MM.1S (cell line): ENCODE data around the gene CCDC159.
"Not testable (repeated sequence)": the region's sequence is repeated elsewhere in the genome, so short reads cannot be mapped to it uniquely, and the experiment has no call there.

Source experiments
- DNase-seq: peaks from one replicate; pipeline ENCODE4 v3.0.0-alpha.2; 2015
- H2AFZ ChIP-seq: fragments of 300-600 bp; sonication (generic); 2 replicates; pipeline ENCODE4 v1.6.0; 2016; ENCODE audit warnings: antibody characterized with exemption, low read length
- H3F3A ChIP-seq: fragments of 300-600 bp; sonication (generic); 2 replicates; pipeline ENCODE4 v1.6.1; 2016; ENCODE audit warnings: mild to moderate bottlenecking, antibody characterized with exemption, low read length, moderate library complexity, mixed read lengths; ENCODE audit not compliant: insufficient read depth
- H3K27ac ChIP-seq: fragments of 300-600 bp; sonication (generic); 2 replicates; pipeline ENCODE4 v1.5.1; 2016; ENCODE audit warnings: mild to moderate bottlenecking, low read length
- H3K27me3 ChIP-seq: fragments of 300-600 bp; sonication (generic); replicated peaks from 2 replicates; pipeline ENCODE4 v1.6.0; 2016; ENCODE audit warnings: low read length; ENCODE audit not compliant: insufficient read depth
- H3K36me3 ChIP-seq: fragments of 300-600 bp; sonication (generic); replicated peaks from 2 replicates; pipeline ENCODE4 v1.6.1; 2016; ENCODE audit warnings: mild to moderate bottlenecking, low read length, mixed read lengths; ENCODE audit not compliant: insufficient read depth
- H3K4me1 ChIP-seq: fragments of 300-600 bp; sonication (generic); 2 replicates; pipeline ENCODE4 v1.6.1; 2016; ENCODE audit warnings: low read length, mixed read lengths
- H3K4me2 ChIP-seq: fragments of 300-600 bp; sonication (generic); 2 replicates; pipeline ENCODE4 v1.6.0; 2016; ENCODE audit warnings: low read depth, low read length
- H3K4me3 ChIP-seq: fragments of 300-600 bp; sonication (generic); 2 replicates; pipeline ENCODE4 v1.5.1; 2016; ENCODE audit warnings: low read length, mixed read lengths
- H3K79me2 ChIP-seq: fragments of 300-600 bp; sonication (generic); 2 replicates; pipeline ENCODE4 v1.6.1; 2016; ENCODE audit warnings: mixed run types, low read length, mixed read lengths
- H3K9ac ChIP-seq: fragments of 300-600 bp; sonication (generic); 2 replicates; pipeline ENCODE4 v1.6.1; 2016; ENCODE audit warnings: low read length, mixed read lengths
- H3K9me2 ChIP-seq: fragments of 300-600 bp; sonication (generic); replicated peaks from 2 replicates; pipeline ENCODE4 v1.6.1; 2016; ENCODE audit warnings: mild to moderate bottlenecking, low read length, mixed read lengths; ENCODE audit not compliant: insufficient read depth
- H3K9me3 ChIP-seq: fragments of 300-600 bp; sonication (generic); replicated peaks from 2 replicates; pipeline ENCODE4 v1.6.1; 2016; ENCODE audit warnings: mild to moderate bottlenecking, low read length, mixed read lengths; ENCODE audit not compliant: insufficient read depth
- H4K20me1 ChIP-seq: fragments of 300-600 bp; sonication (generic); 2 replicates; pipeline ENCODE4 v1.6.1; 2016; ENCODE audit warnings: mild to moderate bottlenecking, low read length, moderate library complexity, mixed read lengths; ENCODE audit not compliant: insufficient read depth
- EZH2 ChIP-seq: fragments of 300-600 bp; sonication (generic); optimal IDR thresholded peaks from 2 replicates; pipeline ENCODE3; 2017; ENCODE audit warnings: low read depth, mild to moderate bottlenecking, antibody characterized with exemption, low read length, mixed read lengths
- EZH2phosphoT487 ChIP-seq: fragments of 300-600 bp; sonication (generic); IDR thresholded peaks from 2 replicates; pipeline ENCODE4 v1.6.1; 2018; ENCODE audit warnings: antibody characterized with exemption, low read length
- TF ChIP-seq, protein P1 (sequence below): fragments of 300-600 bp; sonication (generic); IDR thresholded peaks from 2 replicates; pipeline ENCODE4 v1.5.1; 2016; ENCODE audit warnings: antibody characterized with exemption, low read length, mixed read lengths

The CCDC159 gene

DNA sequence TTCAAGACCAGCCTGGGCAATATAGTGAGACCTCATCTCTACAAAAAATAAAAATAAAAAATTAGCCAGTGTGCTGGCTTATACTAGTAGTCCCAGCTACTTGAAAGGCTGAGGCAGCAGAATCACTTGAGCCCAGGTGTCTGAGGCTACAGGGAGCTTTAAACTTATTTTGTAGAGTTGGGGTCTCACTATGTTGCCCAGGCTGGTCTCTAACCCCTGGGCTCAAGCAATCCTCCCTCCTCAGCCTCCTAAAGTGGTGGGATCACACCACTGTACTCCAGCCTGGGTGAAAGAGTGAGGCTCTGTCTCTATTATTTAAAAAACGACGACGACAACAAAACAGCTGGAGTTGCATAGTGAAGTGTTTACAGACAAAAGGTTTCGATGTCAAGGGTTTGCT lies 14.8 kb upstream of the CCDC159 start:
- H3K9ac ChIP-seq = no peak overlapping the region
- no peaks in the 10 kb centered on the region for H3F3A ChIP-seq
- no peaks in the 10 kb centered on the region for H4K20me1 ChIP-seq
- H3K4me1 ChIP-seq = no peaks in the 10 kb centered on the region
- TF ChIP-seq EZH2 = no peak
- no peak for TF ChIP-seq EZH2phosphoT487
- TF ChIP-seq, protein P1, sequence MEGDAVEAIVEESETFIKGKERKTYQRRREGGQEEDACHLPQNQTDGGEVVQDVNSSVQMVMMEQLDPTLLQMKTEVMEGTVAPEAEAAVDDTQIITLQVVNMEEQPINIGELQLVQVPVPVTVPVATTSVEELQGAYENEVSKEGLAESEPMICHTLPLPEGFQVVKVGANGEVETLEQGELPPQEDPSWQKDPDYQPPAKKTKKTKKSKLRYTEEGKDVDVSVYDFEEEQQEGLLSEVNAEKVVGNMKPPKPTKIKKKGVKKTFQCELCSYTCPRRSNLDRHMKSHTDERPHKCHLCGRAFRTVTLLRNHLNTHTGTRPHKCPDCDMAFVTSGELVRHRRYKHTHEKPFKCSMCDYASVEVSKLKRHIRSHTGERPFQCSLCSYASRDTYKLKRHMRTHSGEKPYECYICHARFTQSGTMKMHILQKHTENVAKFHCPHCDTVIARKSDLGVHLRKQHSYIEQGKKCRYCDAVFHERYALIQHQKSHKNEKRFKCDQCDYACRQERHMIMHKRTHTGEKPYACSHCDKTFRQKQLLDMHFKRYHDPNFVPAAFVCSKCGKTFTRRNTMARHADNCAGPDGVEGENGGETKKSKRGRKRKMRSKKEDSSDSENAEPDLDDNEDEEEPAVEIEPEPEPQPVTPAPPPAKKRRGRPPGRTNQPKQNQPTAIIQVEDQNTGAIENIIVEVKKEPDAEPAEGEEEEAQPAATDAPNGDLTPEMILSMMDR = no peak
- H2AFZ ChIP-seq = no peak overlapping the region
- no peak overlapping the region for H3K4me3 ChIP-seq
- no peak overlapping the region for H3K4me2 ChIP-seq
- no peak overlapping the region for H3K27ac ChIP-seq
- no peaks in the 10 kb centered on the region for H3K36me3 ChIP-seq
- H3K27me3 ChIP-seq = no peaks in the 10 kb centered on the region
- H3K9me2 ChIP-seq = no peaks in the 10 kb centered on the region
- H3K9me3 ChIP-seq = no peaks in the 10 kb centered on the region
- H3K79me2 ChIP-seq = no peaks in the 10 kb centered on the region
- no peak for DNase-seq

DNA sequence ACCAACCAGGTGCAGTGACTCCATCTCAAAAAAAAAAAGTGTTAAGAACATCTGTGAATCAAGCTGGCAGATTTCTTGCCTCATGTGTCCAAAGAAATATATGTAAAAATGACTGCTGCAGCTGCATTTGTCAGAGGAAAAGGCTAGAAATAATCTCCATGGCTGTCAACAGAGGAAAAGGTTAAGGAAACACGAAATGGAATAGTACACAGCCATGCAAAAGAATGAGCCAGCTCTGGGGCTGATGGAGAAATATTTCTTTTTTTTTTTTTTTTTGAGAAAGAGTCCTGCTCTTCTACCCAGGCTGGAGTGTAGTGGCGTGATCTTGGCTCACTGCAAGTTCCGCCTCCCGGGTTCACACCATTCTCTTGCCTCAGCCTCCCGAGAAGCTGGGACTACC lies 13.5 kb upstream of the CCDC159 start:
- Histone ChIP-seq H3K4me1 (no peaks in the 10 kb centered on the region), H3F3A (no peaks in the 10 kb centered on the region), H3K9me3 (no peaks in the 10 kb centered on the region), H3K27ac (no peak overlapping the region), H3K79me2 (no peaks in the 10 kb centered on the region), H3K36me3 (no peaks in the 10 kb centered on the region), H3K9ac (no peak overlapping the region), H3K4me2 (no peak overlapping the region), H4K20me1 (no peaks in the 10 kb centered on the region), H2AFZ (no peak overlapping the region), H3K9me2 (no peaks in the 10 kb centered on the region), H3K4me3 (no peak overlapping the region), H3K27me3 (no peaks in the 10 kb centered on the region)
- TF ChIP-seq, protein P1 = no peak
- no peak for TF ChIP-seq EZH2phosphoT487
- no peak for TF ChIP-seq EZH2
- DNase-seq = no peak

DNA sequence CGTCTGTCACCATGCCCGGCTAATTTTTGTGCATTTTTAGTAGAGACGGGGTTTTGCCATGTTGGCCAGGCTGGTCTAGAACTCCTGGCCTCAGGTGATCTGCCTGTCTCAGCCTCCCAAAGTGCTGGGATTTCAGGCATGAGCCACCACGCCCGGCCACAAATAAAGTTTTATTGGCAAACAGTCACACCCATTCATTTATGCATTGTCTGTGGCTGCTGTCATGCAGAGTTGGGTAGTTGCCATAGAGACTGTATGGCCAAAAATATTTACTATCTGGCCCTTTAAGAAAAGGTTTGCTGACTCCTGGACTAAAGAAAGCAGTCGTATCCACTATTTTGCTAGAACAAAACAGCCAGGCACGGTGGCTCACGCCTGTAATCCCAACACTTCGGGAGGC lies 12.5 kb upstream of the CCDC159 start:
- DNase-seq, H3K27me3 ChIP-seq, H3K36me3 ChIP-seq, H3K4me1 ChIP-seq, H3K4me2 ChIP-seq, H4K20me1 ChIP-seq, H3F3A ChIP-seq, H3K4me3 ChIP-seq, H3K9ac ChIP-seq, H3K9me3 ChIP-seq, H3K27ac ChIP-seq, H3K79me2 ChIP-seq, H3K9me2 ChIP-seq, H2AFZ ChIP-seq: not testable (repeated sequence)

DNA sequence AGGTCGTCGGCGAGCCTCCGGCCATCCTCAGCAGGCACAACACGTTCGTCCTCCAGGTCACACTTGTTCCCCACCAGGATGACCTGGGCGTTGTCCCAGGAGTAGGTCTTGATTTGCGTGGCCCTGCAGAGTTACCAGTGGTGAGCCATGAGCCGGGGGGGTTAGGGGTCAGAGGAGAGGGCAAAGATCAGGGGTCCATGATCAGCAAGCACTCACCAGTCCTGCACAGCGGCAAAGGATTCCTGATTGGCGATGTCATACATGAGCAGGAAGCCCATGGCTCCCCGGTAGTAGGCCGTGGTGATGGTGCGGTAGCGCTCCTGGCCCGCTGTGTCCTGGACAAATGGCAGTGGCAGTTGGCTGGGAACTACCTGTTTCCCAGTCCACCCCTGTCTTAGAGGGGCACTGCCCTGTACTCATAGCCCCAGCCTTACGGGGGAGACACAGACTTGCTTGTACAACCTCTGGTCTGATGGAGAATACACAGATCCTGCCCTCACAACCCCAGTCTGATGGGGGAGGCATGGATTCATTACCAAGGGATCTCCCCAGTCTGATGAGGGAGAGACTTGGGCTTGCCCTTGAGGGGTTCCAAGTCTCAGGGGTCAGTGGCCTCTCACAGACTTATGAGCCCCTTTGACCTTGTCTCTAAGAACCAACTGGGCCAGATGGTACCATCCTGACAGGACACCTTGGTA lies 10.7 kb upstream of the CCDC159 start:
- TF ChIP-seq EZH2 (no peak), EZH2phosphoT487 (no peak)
- TF ChIP-seq, protein P1 = no peak
- Histone ChIP-seq H3K4me3 (no peak overlapping the region), H3K9me3 (no peaks in the 10 kb centered on the region), H3F3A (no peaks in the 10 kb centered on the region), H4K20me1 (no peaks in the 10 kb centered on the region), H3K27ac (no peak overlapping the region), H3K9me2 (no peaks in the 10 kb centered on the region), H2AFZ (no peak overlapping the region), H3K36me3 (no peaks in the 10 kb centered on the region), H3K79me2 (no peaks in the 10 kb centered on the region), H3K9ac (no peak overlapping the region), H3K4me1 (peaks cover 5% of the 10 kb centered on the region; the same call in 1 of the 2 replicates), H3K4me2 (no peak overlapping the region), H3K27me3 (no peaks in the 10 kb centered on the region)
- no peak for DNase-seq
